ENCODE data around the gene SMIM44. TPM values are rescaled to one million over a fixed set of nuclear protein-coding genes. Genes with fewer than 3 reads are reported as not detected.
"Not testable (repeated sequence)": the region's sequence is repeated elsewhere in the genome, so short reads cannot be mapped to it uniquely, and the experiment has no call there.

Gene SMIM44
- total RNA-seq, 1 donor from 2014 or later: not detected

DNA sequence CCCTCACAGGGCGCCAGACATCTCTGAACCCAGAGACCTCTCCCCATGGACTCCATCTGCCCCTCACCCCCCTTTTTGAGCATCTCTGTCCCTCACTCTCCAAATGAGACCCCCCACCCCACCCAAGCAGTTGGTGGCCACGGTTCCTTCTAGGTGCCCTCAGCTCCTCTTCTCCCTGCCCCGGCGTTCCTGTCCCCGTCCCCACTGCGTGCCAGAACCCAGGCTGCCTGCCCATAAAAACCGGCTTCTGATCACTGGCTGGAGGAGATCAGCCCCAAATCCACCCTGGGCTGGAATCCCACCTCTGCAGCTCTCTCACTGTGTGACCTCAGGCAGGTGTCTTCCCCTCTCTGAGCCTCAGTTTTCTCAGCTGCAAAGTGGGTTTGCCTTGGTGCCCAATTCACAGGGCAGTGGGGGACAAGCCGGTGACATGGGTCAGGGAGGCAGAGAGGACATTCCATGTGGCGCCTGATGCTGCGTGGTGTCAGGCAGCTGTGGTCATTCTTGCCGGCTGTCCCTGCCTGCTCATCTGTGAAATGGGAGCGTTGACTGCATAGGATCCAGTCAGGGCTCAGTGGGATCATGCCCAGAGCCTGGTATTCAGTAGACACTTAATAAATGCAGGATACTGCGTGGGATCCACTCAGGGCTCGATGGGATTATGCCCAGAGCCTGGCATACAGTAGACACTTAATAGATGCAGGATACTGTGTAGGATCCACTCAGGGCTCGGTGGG, 28.4 kb downstream of the SMIM44 start:
- Mint-ChIP-seq H3K36me3 (ENCODE audit: unreplicated experiment) (no peaks in the 10 kb centered on the region), H3K27me3 (ENCODE audit: unreplicated experiment) (peaks cover 5% of the 10 kb centered on the region), H3K4me3 (ENCODE audit: unreplicated experiment) (no peak overlapping the region), H3K27ac (ENCODE audit: unreplicated experiment) (no peak overlapping the region), H3K9me3 (ENCODE audit: unreplicated experiment) (no peaks in the 10 kb centered on the region), H3K4me1 (ENCODE audit: low read depth, unreplicated experiment) (no peaks in the 10 kb centered on the region)
- DNase-seq: no peak
- TF ChIP-seq, protein P1, sequence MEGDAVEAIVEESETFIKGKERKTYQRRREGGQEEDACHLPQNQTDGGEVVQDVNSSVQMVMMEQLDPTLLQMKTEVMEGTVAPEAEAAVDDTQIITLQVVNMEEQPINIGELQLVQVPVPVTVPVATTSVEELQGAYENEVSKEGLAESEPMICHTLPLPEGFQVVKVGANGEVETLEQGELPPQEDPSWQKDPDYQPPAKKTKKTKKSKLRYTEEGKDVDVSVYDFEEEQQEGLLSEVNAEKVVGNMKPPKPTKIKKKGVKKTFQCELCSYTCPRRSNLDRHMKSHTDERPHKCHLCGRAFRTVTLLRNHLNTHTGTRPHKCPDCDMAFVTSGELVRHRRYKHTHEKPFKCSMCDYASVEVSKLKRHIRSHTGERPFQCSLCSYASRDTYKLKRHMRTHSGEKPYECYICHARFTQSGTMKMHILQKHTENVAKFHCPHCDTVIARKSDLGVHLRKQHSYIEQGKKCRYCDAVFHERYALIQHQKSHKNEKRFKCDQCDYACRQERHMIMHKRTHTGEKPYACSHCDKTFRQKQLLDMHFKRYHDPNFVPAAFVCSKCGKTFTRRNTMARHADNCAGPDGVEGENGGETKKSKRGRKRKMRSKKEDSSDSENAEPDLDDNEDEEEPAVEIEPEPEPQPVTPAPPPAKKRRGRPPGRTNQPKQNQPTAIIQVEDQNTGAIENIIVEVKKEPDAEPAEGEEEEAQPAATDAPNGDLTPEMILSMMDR (IDR thresholded peaks at IDR 0.05; ENCODE audit: partially characterized antibody, unreplicated experiment): no peak

DNA sequence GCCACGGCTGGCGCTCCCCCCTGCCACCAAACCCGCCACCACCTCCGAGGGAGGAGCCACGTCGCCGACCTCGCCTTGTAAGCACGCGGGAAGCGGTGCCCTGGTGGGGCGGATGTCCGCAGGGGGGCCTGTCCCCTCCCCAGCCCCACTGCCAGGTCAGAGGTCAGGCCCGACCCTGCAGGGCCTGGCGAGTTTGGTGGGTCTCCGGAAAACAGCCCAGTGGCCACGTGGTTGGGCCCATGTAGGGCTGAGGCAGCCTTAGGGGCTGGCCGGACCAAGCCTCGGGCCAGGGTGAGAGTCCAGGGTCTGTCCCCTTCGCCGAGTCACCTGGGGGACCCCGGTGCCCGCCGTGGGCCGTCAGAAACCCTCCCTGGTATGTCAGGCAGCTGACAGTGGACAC, 29.4 kb downstream of the SMIM44 start:
- Mint-ChIP-seq H3K4me1 (ENCODE audit: low read depth, unreplicated experiment) (no peaks in the 10 kb centered on the region), H3K27me3 (ENCODE audit: unreplicated experiment) (peaks cover 5% of the 10 kb centered on the region), H3K9me3 (ENCODE audit: unreplicated experiment) (no peaks in the 10 kb centered on the region)

DNA sequence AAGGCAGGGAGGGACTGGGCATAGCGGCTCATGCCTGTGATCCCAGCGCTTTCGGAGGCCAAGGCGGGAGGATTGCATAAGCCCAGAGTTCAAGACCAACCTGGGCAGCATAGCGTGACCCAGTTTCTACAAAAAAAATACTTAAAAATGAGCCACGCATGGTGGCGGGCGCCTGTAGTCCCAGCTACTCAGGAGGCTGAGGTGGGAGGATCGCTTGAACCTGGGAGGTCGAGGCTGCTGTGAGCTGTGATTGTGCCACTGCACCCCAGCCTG, 30.4 kb downstream of the SMIM44 start:
- not testable (repeated sequence) for H3K4me1 Mint-ChIP-seq (ENCODE audit: low read depth, unreplicated experiment); H3K27me3 Mint-ChIP-seq (ENCODE audit: unreplicated experiment); DNase-seq; H3K36me3 Mint-ChIP-seq (ENCODE audit: unreplicated experiment); H3K4me3 Mint-ChIP-seq (ENCODE audit: unreplicated experiment); H3K27ac Mint-ChIP-seq (ENCODE audit: unreplicated experiment); H3K9me3 Mint-ChIP-seq (ENCODE audit: unreplicated experiment)

More for the DNA sequence above, 29.4 kb downstream of the SMIM44 start:
- TF ChIP-seq, protein P1 (IDR thresholded peaks at IDR 0.05; ENCODE audit: partially characterized antibody, unreplicated experiment): no peak
- Mint-ChIP-seq H3K36me3 (ENCODE audit: unreplicated experiment) (no peaks in the 10 kb centered on the region), H3K4me3 (ENCODE audit: unreplicated experiment) (no peak overlapping the region), H3K27ac (ENCODE audit: unreplicated experiment) (no peak overlapping the region)
- DNase-seq: no peak

DNA sequence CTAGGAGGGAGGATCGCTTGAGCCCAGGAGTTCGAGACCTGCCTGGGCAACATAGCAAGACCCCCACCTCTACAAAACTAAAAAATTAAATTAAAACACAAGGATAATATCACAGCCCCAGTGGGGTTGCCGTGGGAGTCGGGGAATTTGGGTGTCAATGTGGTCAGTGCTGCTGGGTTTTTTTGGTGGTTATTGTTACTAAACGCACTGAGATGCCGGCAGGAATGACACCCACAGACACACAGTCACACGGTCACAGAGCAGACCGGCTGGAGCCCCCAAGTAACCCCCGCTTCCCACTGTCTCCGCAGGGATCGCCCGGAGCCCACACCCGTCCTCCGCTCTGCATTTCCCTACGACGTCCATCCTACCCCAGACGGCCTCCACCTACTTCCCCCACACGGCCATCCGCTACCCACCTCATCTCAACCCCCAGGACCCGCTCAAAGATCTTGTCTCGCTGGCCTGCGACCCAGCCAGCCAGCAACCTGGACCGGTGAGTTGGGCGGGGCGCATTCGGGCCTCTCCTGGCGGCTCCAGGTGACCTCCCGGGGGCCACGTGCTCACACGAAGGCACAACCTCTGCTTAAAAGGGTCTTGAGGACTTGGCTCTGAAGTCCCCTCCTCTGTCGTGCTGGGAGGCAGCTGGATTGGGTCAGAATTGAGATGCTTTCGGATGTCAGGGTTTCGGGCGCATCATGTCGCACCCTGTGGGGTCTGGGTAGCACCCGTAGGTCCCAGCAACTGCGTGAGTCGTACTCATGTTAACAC, 30.9 kb downstream of the SMIM44 start:
- Mint-ChIP-seq H3K36me3 (ENCODE audit: unreplicated experiment) (no peaks in the 10 kb centered on the region), H3K4me3 (ENCODE audit: unreplicated experiment) (no peak overlapping the region), H3K9me3 (ENCODE audit: unreplicated experiment) (no peaks in the 10 kb centered on the region), H3K27ac (ENCODE audit: unreplicated experiment) (no peak overlapping the region), H3K4me1 (ENCODE audit: low read depth, unreplicated experiment) (no peaks in the 10 kb centered on the region), H3K27me3 (ENCODE audit: unreplicated experiment) (peaks cover 2% of the 10 kb centered on the region)
- TF ChIP-seq, protein P1 (IDR thresholded peaks at IDR 0.05; ENCODE audit: partially characterized antibody, unreplicated experiment): no peak
- DNase-seq: no peak

DNA sequence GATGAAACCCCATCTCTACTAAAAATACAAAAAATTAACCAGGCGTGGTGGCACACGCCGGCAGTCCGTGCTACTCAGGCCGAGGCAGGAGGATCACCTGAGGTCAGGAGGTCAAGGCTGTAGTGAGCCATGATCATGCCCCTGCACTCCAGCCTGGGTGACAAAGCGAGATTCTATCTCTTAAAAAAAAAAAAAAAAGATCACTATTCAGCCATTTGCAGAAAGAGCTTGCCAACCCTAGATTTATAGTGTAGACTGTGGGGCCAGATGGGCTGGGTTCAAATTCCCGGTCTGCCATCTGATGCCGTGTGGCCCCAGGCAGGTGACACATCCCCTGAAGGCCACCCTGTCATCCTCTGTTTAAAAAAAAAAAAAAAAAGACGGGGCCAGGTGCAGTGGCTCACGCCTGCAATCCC, 31.8 kb downstream of the SMIM44 start:
- H3K27me3 Mint-ChIP-seq (ENCODE audit: unreplicated experiment): no peaks in the 10 kb centered on the region
- no peak for DNase-seq
- no peaks in the 10 kb centered on the region for H3K9me3 Mint-ChIP-seq (ENCODE audit: unreplicated experiment)
- TF ChIP-seq, protein P1 (IDR thresholded peaks at IDR 0.05; ENCODE audit: partially characterized antibody, unreplicated experiment): no peak
- H3K27ac Mint-ChIP-seq (ENCODE audit: unreplicated experiment): no peak overlapping the region
- H3K4me3 Mint-ChIP-seq (ENCODE audit: unreplicated experiment): no peak overlapping the region
- H3K36me3 Mint-ChIP-seq (ENCODE audit: unreplicated experiment): no peaks in the 10 kb centered on the region
- no peaks in the 10 kb centered on the region for H3K4me1 Mint-ChIP-seq (ENCODE audit: low read depth, unreplicated experiment)
